H9 (cell line): Measurements from ENCODE around the gene CDKL1. TPM values are rescaled to one million over a fixed set of nuclear protein-coding genes. Genes with fewer than 3 reads are reported as not detected.

ENCODE experiments used
- DNase-seq: peaks from one replicate; pipeline ENCODE4 v3.0.0-alpha.2; 2017
- H2AFZ ChIP-seq: one replicate; pipeline ENCODE4 v1.6.1; 2013; ENCODE audit warnings: mild to moderate bottlenecking, low read length, control low read depth, moderate library complexity
- H2AK5ac ChIP-seq: 2 replicates; pipeline ENCODE4 v1.6.1; 2013; ENCODE audit warnings: low read length, control low read depth, mixed read lengths; ENCODE audit not compliant: insufficient read length
- H2BK120ac ChIP-seq: one replicate; pipeline ENCODE4 v1.6.1; 2013; ENCODE audit warnings: low read depth, mild to moderate bottlenecking, low read length, control low read depth, inconsistent platforms; ENCODE audit not compliant: poor library complexity, severe bottlenecking
- H2BK12ac ChIP-seq: 2 replicates; pipeline ENCODE4 v1.6.1; 2013; ENCODE audit warnings: low read length, control low read depth, mixed read lengths, low read depth; ENCODE audit not compliant: insufficient read length
- H2BK15ac ChIP-seq: 2 replicates; pipeline ENCODE4 v1.6.1; 2013; ENCODE audit warnings: low read depth, low read length, control low read depth
- H2BK20ac ChIP-seq: one replicate; pipeline ENCODE4 v1.6.1; 2013; ENCODE audit warnings: low read depth, mild to moderate bottlenecking, low read length, control low read depth, inconsistent platforms; ENCODE audit not compliant: poor library complexity, severe bottlenecking
- H2BK5ac ChIP-seq: 2 replicates; pipeline ENCODE4 v1.6.1; 2013; ENCODE audit warnings: low read length, control low read depth, mixed read lengths; ENCODE audit not compliant: insufficient read length
- H3K14ac ChIP-seq: 2 replicates; pipeline ENCODE4 v1.6.1; 2013; ENCODE audit warnings: low read length, control low read depth; ENCODE audit not compliant: insufficient read depth
- H3K18ac ChIP-seq: 2 replicates; pipeline ENCODE4 v1.6.1; 2013; ENCODE audit warnings: low read depth, mild to moderate bottlenecking, mixed read lengths, low read length, control low read depth; ENCODE audit not compliant: insufficient read length
- H3K23ac ChIP-seq: 2 replicates; pipeline ENCODE4 v1.6.1; 2013; ENCODE audit warnings: low read length, control low read depth, mixed read lengths, low read depth; ENCODE audit not compliant: insufficient read length
- H3K23me2 ChIP-seq: 2 replicates; pipeline ENCODE4 v1.6.1; 2013; ENCODE audit warnings: low read depth, mild to moderate bottlenecking, mixed read lengths, low read length, control low read depth; ENCODE audit not compliant: insufficient read length, poor library complexity, severe bottlenecking
- H3K27ac ChIP-seq: 2 replicates; pipeline ENCODE4 v1.5.1; 2013; ENCODE audit warnings: low read length, control low read depth, mixed read lengths, low read depth; ENCODE audit not compliant: insufficient read length
- H3K27me3 ChIP-seq: 2 replicates; pipeline ENCODE4 v1.6.1; 2013; ENCODE audit warnings: low read length, control low read depth, inconsistent platforms; ENCODE audit not compliant: insufficient read depth
- H3K4ac ChIP-seq: 2 replicates; pipeline ENCODE4 v1.6.1; 2013; ENCODE audit warnings: low read depth, mild to moderate bottlenecking, control low read depth, inconsistent platforms, low read length, moderate library complexity
- H3K4me1 ChIP-seq: 2 replicates; pipeline ENCODE4 v1.6.1; 2013; ENCODE audit warnings: low read length, control low read depth, inconsistent platforms; ENCODE audit not compliant: insufficient read depth
- H3K4me2 ChIP-seq: 2 replicates; pipeline ENCODE4 v1.6.1; 2013; ENCODE audit warnings: low read length, control low read depth, mixed read lengths; ENCODE audit not compliant: insufficient read length, insufficient read depth
- H3K56ac ChIP-seq: 2 replicates; pipeline ENCODE4 v1.6.1; 2013; ENCODE audit warnings: low read depth, mild to moderate bottlenecking, mixed read lengths, low read length, control low read depth; ENCODE audit not compliant: insufficient read length
- H3K79me1 ChIP-seq: 2 replicates; pipeline ENCODE4 v1.6.1; 2013; ENCODE audit warnings: low read depth, mild to moderate bottlenecking, moderate library complexity, low read length, control low read depth, inconsistent platforms; ENCODE audit not compliant: insufficient read depth, poor library complexity, severe bottlenecking
- H3K79me2 ChIP-seq: 2 replicates; pipeline ENCODE4 v1.6.1; 2013; ENCODE audit warnings: low read length, control low read depth, inconsistent platforms; ENCODE audit not compliant: insufficient read depth
- H3K9ac ChIP-seq: 2 replicates; pipeline ENCODE4 v1.6.1; 2013; ENCODE audit warnings: low read length, control low read depth, mixed read lengths; ENCODE audit not compliant: insufficient read length; ENCODE audit errors: extremely low read depth
- H3K9me3 ChIP-seq: one replicate; pipeline ENCODE4 v1.6.1; 2013; ENCODE audit warnings: low read depth, low read length, inconsistent platforms; ENCODE audit not compliant: control insufficient read depth
- H3T11ph ChIP-seq: one replicate; pipeline ENCODE4 v1.6.1; 2013; ENCODE audit warnings: mild to moderate bottlenecking, low read length, control low read depth, inconsistent platforms
- H4K20me1 ChIP-seq: one replicate; pipeline ENCODE4 v1.6.1; 2013; ENCODE audit not compliant: control insufficient read depth, insufficient read length, insufficient read depth
- H4K5ac ChIP-seq: 2 replicates; pipeline ENCODE4 v1.6.1; 2013; ENCODE audit warnings: low read depth, mild to moderate bottlenecking, mixed read lengths, low read length, control low read depth; ENCODE audit not compliant: insufficient read length
- H4K8ac ChIP-seq: replicated peaks from 2 replicates; pipeline ENCODE4 v1.6.1; 2013; ENCODE audit warnings: low read length, control low read depth, mixed read lengths, low read depth; ENCODE audit not compliant: insufficient read length
- H4K91ac ChIP-seq: 2 replicates; pipeline ENCODE4 v1.6.1; 2013; ENCODE audit warnings: low read depth, mild to moderate bottlenecking, moderate library complexity, mixed read lengths, low read length, control low read depth; ENCODE audit not compliant: insufficient read length
- H3K27ac Mint-ChIP-seq, 3 experiments: 2 replicates in 2 of 3; 3 replicates in 1 of 3; pipeline ENCODE4 v1.8.0; 2020 to 2021; ENCODE audit warnings: mixed read lengths in 3 of 3, mild to moderate bottlenecking in 1 of 3, moderate library complexity in 1 of 3
- H3K27me3 Mint-ChIP-seq: 2 replicates; pipeline ENCODE4 v1.8.0; 2021; ENCODE audit warnings: low read depth, mild to moderate bottlenecking, moderate library complexity, mixed read lengths
- H3K36me3 Mint-ChIP-seq, 3 experiments: 2 replicates in 2 of 3; 3 replicates in 1 of 3; pipeline ENCODE4 v1.8.0; 2020 to 2021; ENCODE audit warnings: low read depth in 3 of 3, mixed read lengths in 3 of 3; ENCODE audit not compliant: insufficient read depth in 1 of 3
- H3K4me1 Mint-ChIP-seq, 2 experiments: 2 replicates each; pipeline ENCODE4 v1.8.0; 2020; ENCODE audit warnings: mixed read lengths in 2 of 2
- H3K4me3 Mint-ChIP-seq, 2 experiments: 2 replicates in 1 of 2; 3 replicates in 1 of 2; pipeline ENCODE4 v1.8.0; 2020 to 2021; ENCODE audit warnings: mild to moderate bottlenecking in 2 of 2, mixed read lengths in 2 of 2, moderate library complexity in 1 of 2
- H3K9me3 Mint-ChIP-seq, 2 experiments: 2 replicates in 1 of 2; 3 replicates in 1 of 2; pipeline ENCODE4 v1.8.0; 2020; ENCODE audit warnings: mild to moderate bottlenecking in 2 of 2, mixed read lengths in 2 of 2, moderate library complexity in 1 of 2
- WGBS: extraction: QIAGEN DNeasy Blood & Tissue Kit; methylation state at CpG from one replicate; pipeline ENCODE4 v1.1.7; 2013; ENCODE audit warnings: missing lambda C conversion rate, low lambda C conversion rate, mixed read lengths; ENCODE audit not compliant: insufficient read length; ENCODE audit errors: extremely low coverage; 5-methylcytosine and 5-hydroxymethylcytosine counted together
- total RNA-seq: library from RNA; stranded (reverse); gene quantifications from 2 replicates; pipeline ENCODE4 v1.2.1, GENCODE V29; 2021
- TF ChIP-seq, protein P1 (sequence below): fragments of 200-600 bp; sonication (generic); conservative IDR thresholded peaks from 3 replicates; pipeline ENCODE4 v1.8.0; 2021; ENCODE audit warnings: antibody characterized with exemption, mild to moderate bottlenecking

CDKL1 gene
- total RNA-seq, 1 experiment from 2014 or later, result 0.72 TPM

DNA sequence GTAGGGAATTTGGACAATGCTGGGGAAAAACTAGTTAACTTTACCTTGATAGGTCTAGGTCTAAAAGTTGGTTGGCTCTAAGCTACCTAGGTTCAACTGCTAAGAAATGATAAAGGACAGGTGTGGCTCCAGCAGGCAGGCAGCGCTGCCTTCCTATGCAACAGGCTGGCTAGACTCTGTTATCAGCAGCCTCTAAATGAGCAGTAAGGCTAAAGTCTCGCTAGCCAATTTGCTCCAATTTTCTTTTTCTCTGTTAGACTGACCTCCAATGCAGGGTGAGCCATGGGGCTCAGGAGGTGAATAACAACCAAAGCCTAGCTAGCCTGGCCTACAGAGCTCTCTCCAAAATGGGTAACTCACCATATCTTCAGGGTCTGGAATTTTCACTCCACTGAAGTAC, 58.1 kb downstream of the CDKL1 start:
- no peaks in the 10 kb centered on the region for H3K27me3 ChIP-seq
- peaks cover 8% of the 10 kb centered on the region; the same call in 1 of the 2 replicates for H3K4me1 ChIP-seq
- no peak overlapping the region for H3K4me2 ChIP-seq
- no peak overlapping the region for H3K23ac ChIP-seq
- H3K27me3 Mint-ChIP-seq, result no peaks in the 10 kb centered on the region
- no peak overlapping the region for H4K8ac ChIP-seq
- no peak overlapping the region for H2BK15ac ChIP-seq
- no peak overlapping the region for H4K5ac ChIP-seq
- H3K4me1 Mint-ChIP-seq, result peaks cover 25 to 40% of the 10 kb centered on the region in 2 experiments
- H3K79me2 ChIP-seq, result no peaks in the 10 kb centered on the region
- DNase-seq, result no peak
- no peak overlapping the region for H3T11ph ChIP-seq
- H2AFZ ChIP-seq, result no peak overlapping the region
- no peaks in the 10 kb centered on the region for H3K9me3 Mint-ChIP-seq
- no peak overlapping the region for H3K27ac ChIP-seq
- no peak overlapping the region for H3K27ac Mint-ChIP-seq
- WGBS, result no CpG with 5 or more reads among the region's 2 CpGs
- H3K4me3 Mint-ChIP-seq, result no peak overlapping the region
- no peak overlapping the region for H2BK20ac ChIP-seq
- H3K23me2 ChIP-seq, result no peaks in the 10 kb centered on the region
- no peak overlapping the region for H2BK120ac ChIP-seq
- no peak overlapping the region for H3K9ac ChIP-seq
- no peaks in the 10 kb centered on the region for H4K20me1 ChIP-seq
- H3K9me3 ChIP-seq, result no peaks in the 10 kb centered on the region
- H3K14ac ChIP-seq, result no peak overlapping the region
- H3K18ac ChIP-seq, result no peak overlapping the region
- H2BK12ac ChIP-seq, result no peak overlapping the region
- no peaks in the 10 kb centered on the region for H3K36me3 Mint-ChIP-seq
- H3K56ac ChIP-seq, result no peak overlapping the region
- no peak overlapping the region for H2AK5ac ChIP-seq
- H2BK5ac ChIP-seq, result no peak overlapping the region
- H4K91ac ChIP-seq, result no peak overlapping the region
- H3K4ac ChIP-seq, result no peak overlapping the region
- TF ChIP-seq, protein P1, sequence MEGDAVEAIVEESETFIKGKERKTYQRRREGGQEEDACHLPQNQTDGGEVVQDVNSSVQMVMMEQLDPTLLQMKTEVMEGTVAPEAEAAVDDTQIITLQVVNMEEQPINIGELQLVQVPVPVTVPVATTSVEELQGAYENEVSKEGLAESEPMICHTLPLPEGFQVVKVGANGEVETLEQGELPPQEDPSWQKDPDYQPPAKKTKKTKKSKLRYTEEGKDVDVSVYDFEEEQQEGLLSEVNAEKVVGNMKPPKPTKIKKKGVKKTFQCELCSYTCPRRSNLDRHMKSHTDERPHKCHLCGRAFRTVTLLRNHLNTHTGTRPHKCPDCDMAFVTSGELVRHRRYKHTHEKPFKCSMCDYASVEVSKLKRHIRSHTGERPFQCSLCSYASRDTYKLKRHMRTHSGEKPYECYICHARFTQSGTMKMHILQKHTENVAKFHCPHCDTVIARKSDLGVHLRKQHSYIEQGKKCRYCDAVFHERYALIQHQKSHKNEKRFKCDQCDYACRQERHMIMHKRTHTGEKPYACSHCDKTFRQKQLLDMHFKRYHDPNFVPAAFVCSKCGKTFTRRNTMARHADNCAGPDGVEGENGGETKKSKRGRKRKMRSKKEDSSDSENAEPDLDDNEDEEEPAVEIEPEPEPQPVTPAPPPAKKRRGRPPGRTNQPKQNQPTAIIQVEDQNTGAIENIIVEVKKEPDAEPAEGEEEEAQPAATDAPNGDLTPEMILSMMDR, result no peak
- no peaks in the 10 kb centered on the region for H3K79me1 ChIP-seq
